ENCODE results near the gene ZNF586.
"Not testable (repeated sequence)": the region's sequence is repeated elsewhere in the genome, so short reads cannot be mapped to it uniquely, and the experiment has no call there.

ZNF586 gene

GRCh38 chr19:57769345-57770131, at the start of gene ZNF586:
Gene ZNF586, plus strand, starts transcription at chr19:57769676. Its CDS starts 167 bp downstream, at chr19:57769843.
- DNase-seq (ENCODE audit: low spot score): peak; percentile 97

DNA sequence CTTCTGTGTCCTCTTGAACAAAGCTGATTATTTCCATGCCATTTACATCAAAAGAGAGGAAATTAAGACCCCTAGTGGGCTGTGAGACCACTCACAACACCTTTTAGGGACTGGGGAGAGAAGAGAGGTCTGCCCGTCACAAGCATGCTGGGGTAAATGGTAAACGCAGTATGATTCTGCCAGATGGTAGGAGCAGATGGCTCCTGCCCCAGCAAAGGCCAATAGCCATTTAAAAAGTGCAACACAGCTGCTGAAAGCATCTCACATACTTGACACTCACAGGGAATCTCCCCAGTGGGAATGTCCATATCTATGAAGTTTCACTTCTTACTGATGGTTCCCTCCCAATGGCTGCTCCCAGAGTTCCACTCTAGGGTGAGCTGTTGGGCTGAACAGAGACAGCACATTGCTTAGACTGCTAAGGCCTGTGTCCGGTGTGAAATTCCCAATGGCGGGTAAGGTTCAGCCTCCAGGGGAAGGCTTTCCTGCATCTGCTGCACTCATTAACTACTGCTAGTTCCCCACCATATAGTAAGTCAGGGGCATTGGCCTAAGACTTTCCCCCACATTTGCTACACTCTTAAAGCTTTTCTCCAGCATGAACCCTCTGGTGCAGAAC, 49.5 kb upstream of the ZNF586 start:
- no peak for DNase-seq (ENCODE audit: low spot score)

- no peak for DNase-seq (ENCODE audit: low spot score)
Measured at GRCh38 chr19:57720878-57721277, 48.6 kb upstream of the ZNF586 start.

DNA sequence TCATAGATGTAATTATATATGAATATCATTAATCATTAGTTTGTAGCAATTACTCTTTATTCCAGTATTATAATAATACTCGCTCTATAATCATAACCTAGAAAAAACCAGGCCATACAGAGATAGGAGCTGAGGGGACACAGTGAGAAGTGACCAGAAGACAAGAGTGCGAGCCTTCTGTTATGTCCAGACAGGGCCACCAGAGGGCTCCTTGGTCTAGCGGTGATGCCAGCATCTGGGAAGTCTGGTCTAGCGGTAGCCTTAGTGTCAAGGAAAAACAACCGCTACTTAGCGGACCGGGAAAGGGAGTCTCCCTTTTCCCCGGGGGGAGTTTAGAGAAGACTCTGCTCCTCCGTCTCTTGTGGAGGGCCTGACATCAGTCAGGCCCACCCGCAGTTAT, 31.2 kb upstream of the ZNF586 start:
- DNase-seq (ENCODE audit: low spot score): not testable (repeated sequence)

GRCh38 chr19:57738770-57739169, 30.7 kb upstream of the ZNF586 start:
- not testable (repeated sequence) for DNase-seq (ENCODE audit: low spot score)

DNA sequence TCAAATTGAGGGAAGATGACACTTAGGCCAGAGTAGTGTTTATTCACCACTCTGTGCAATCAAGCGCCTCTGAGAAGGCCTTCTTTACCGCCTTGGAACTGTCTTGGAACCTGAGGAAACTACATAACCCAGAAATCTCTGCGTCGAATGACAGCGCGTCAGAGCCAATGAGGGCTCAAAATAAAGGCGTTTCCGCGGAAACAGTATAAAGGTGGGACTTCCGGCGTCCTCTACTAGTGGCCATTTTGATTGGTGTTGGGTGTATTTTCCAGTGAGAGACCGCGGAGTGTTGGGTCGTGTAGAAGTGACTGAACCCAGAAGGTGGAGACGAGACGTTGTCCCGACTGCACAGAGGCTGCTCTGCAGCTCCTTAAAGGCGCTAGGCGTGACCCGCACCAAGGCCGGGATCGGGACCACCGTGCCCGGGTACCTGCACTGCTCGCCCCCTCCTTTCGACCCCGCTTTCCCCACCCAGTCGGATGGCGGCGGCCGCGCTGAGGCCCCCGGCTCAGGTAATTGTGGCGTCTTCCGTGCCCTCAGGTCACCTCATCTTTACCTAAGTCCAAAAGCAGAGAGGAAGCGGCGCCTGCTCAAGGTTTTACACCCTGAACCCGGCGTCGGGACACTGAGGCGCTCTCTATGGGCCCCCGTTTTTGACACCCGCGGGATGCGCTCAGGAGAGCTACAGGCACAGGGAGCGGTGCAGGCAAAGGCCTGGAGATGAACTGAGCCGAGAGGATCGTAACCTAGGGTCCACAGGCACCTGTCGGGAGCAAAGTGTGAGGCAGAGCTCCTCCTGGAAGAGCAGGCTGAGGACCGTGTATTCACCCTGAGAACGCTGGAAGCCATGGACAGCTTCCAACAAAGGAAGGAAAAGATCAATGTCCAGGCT, 22.6 kb upstream of the ZNF586 start, which contains the start of gene ZNF776:
TSS of gene ZNF776 (plus strand) at position 236 of the 892 bp plus-strand sequence. CDS start at position 480, 244 bp downstream.
- DNase-seq (ENCODE audit: low spot score): peak; percentile 93

- no peak for DNase-seq (ENCODE audit: low spot score)
Measured at GRCh38 chr19:57747472-57747807, 22.0 kb upstream of the ZNF586 start.

DNA sequence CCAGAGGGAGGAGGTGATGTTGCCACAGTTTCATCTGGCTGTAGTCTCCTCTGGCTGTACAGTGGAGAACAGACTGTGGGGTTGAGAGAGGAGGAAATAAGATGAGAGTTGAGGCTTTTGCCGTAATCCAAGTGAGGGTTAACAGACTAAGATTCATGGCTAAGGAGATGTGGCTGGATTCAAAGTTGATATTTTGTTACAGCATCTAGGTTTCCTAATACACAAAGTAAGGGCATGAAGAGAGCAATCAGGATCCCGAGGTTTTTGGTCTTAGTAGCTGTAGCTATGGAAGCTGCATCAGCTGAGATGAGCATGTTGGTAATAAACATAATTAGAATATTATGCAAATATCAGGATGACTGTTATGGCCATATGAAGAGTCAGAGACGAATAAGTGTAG, 21.4 kb upstream of the ZNF586 start:
- DNase-seq (ENCODE audit: low spot score): no peak

GRCh38 chr19:57754091-57754673, 15.3 kb upstream of the ZNF586 start:
- no peak for DNase-seq (ENCODE audit: low spot score)

DNA sequence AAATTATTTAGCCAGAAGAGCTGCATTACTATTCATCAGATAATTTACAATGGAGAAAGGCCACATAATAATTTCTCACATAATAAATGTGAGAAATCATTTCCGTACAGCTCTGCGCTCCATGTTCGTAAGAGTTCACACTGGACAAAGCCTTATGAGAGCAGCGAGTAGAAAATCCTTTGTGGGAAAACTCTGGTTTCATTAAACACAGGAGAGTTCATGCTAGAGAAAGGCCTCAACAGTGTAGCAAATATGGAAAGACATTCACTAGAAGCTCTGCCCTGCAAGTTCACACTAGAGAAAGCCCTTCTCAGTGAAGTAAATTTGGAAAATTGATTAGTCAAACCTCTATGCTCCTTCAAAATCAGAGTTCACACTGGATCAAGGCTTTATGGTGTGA, 14.4 kb upstream of the ZNF586 start:
- no peak for DNase-seq (ENCODE audit: low spot score)

GRCh38 chr19:57757941-57758340, 11.5 kb upstream of the ZNF586 start:
- DNase-seq (ENCODE audit: low spot score): no peak

DNA sequence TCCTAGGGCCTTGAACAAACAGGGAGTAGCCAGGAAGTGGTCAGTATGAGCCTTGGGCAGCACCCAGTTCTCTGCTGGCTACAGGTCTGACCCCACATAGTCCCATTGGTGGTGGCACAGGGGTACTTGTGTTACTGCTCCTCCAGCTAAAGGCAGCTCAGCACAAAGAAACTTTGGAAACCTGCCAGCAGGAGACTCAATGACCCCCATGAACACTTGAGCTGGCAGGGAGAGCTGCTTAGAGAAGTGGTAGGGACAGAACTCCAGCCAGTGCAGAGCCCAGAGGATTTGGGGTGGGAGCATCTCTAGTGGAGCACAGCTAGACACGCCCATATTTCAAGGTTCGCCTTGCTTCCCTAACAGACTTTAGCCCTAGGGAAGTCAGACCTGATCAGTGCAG, 10.4 kb upstream of the ZNF586 start:
- DNase-seq (ENCODE audit: low spot score): no peak

- DNase-seq (ENCODE audit: low spot score): no peak
Measured at GRCh38 chr19:57771417-57771816, 1.9 kb downstream of the ZNF586 start.

GRCh38 chr19:57773488-57773887, 4.0 kb downstream of the ZNF586 start:
- DNase-seq (ENCODE audit: low spot score): no peak

DNA sequence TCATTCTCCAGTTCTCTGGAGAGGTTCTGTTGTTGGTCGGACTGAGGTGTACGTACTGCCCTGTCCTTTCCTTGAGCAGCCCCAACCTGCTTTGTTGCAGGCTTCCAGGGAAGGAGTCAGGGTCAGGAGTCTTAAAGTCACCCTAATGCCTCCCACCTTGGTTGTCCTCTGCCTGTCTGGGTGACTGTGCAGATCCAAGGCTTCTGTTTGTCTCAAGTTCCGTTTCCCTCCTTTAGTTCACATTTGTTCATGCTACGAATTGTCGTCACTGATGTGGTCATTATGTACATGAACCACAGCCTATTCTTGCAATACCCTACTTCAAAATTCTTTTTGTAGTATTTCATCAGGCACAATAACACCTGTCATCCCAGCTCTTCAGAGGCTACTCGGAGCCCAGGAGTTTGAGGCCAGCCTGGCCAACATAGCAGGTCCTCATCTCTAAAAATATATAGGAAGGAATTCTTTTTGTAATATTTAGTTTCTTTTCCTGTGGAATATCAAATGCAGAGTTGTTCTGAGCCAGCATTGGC, 7.4 kb downstream of the ZNF586 start:
- no peak for DNase-seq (ENCODE audit: low spot score)

- DNase-seq (ENCODE audit: low spot score): no peak
Measured at GRCh38 chr19:57778336-57778735, 8.9 kb downstream of the ZNF586 start.

DNA sequence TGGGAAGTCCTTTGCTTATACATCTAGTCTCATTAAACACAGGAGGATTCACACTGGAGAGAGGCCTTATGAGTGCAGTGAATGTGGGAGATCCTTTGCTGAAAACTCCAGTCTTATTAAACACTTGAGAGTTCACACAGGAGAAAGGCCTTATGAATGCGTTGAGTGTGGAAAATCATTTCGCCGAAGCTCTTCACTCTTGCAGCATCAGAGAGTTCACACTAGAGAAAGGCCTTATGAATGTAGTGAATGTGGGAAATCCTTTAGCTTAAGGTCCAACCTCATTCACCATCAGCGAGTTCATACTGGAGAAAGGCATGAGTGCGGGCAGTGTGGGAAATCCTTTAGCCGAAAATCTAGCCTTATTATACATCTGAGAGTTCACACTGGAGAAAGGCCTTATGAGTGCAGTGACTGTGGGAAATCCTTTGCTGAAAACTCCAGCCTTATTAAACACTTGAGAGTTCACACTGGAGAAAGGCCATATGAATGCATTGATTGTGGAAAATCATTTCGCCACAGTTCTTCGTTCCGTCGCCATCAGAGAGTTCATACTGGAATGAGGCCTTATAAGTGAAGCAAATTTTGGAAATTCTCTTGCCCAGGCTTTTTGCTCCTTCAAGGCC, 9.9 kb downstream of the ZNF586 start:
- no peak for DNase-seq (ENCODE audit: low spot score)

DNA sequence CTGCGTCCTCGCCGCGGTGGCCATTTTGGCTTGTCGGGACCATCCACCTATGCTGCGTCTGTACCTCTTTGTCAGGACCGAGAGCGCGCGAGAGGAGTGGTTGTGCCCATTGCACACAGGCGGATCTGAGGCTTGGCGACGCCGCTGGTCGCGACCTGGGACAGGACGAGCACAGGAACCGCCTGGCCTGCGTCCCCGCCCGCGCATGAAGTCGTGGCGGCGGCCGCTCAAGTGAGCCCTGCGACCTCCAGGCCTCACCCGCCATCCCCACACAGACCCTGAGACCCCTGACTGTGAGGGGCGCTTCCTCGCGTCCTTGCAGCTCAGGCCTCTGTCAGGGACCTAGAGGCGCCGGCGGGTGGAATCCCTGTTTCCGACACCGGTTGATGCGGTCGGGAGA, 16.8 kb downstream of the ZNF586 start:
- DNase-seq (ENCODE audit: low spot score): no peak

DNA sequence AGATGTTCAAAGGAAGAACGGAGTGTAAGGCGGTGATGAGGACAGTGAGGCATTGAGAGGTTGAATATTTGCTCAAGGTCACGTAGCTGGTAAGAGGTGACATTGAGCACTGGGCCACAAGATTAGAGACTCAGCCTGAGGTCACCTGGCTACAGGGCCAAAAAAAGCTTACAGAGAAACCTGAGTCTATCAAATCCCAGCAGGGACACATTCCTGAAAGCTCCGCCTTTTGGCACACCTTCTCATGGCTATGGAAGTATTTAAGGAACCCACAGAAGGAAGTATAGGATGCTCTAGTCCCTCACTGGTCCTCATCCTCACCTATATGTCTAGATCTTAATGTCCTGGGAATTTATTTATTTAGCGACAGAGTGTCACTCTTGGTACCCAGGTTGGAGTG, 17.4 kb downstream of the ZNF586 start:
- DNase-seq (ENCODE audit: low spot score): no peak

GRCh38 chr19:57788114-57788692, 18.7 kb downstream of the ZNF586 start:
- no peak for DNase-seq (ENCODE audit: low spot score)

- DNase-seq (ENCODE audit: low spot score): no peak
Measured at GRCh38 chr19:57789288-57789687, 19.8 kb downstream of the ZNF586 start.
